ENCODE results near the gene SEMA4B.
"Not testable (repeated sequence)": the region's sequence is repeated elsewhere in the genome, so short reads cannot be mapped to it uniquely, and the experiment has no call there.

GRCh38 chr15:90260731-90261130, 59.6 kb downstream of the SEMA4B start:
- TF ChIP-seq REST (IDR thresholded peaks at IDR 0.05; ENCODE audit: unreplicated experiment); POLR2AphosphoS5 (IDR thresholded peaks at IDR 0.05; ENCODE audit: low read depth); CTCF (conservative IDR thresholded peaks at IDR 0.05; ENCODE audit: low read depth in 2 of 2); EZH2 (IDR thresholded peaks at IDR 0.05; ENCODE audit: low read depth, unreplicated experiment); CREB1 (CRISPR knock-in tag; IDR thresholded peaks at IDR 0.05; ENCODE audit: low read depth); ETS1 (IDR thresholded peaks at IDR 0.05); ZNF331 (CRISPR knock-in tag; IDR thresholded peaks at IDR 0.05; ENCODE audit: low read depth): not testable (repeated sequence)

All from GM23338 (cell line).